OCI-LY3 (cell line): ENCODE results near the gene SLC28A1.

ENCODE experiments used
- H2AFZ ChIP-seq: fragments of 200-600, 300-600 bp; shearing (Covaris generic); 2 replicates; pipeline ENCODE4 v1.6.0; 2014; ENCODE audit warnings: antibody characterized with exemption, low read depth, low read length
- H3K27ac ChIP-seq: fragments of 200-600, 300-600 bp; sonication (generic); 2 replicates; pipeline ENCODE4 v1.5.1; 2014; ENCODE audit warnings: mild to moderate bottlenecking, low read length, moderate library complexity, mixed read lengths
- H3K27me3 ChIP-seq: fragments of 200-600, 300-600 bp; sonication (generic); 2 replicates; pipeline ENCODE4 v1.6.1; 2014; ENCODE audit warnings: low read depth, low read length, mixed read lengths
- H3K36me3 ChIP-seq: fragments of 200-600, 300-600 bp; sonication (generic); replicated peaks from 2 replicates; pipeline ENCODE3; 2014; ENCODE audit warnings: low read depth, low read length, mixed read lengths
- H3K4me1 ChIP-seq: fragments of 300-600, 200-600 bp; sonication (generic); 2 replicates; pipeline ENCODE4 v1.6.1; 2014; ENCODE audit warnings: low read length, mixed read lengths
- H3K4me2 ChIP-seq: fragments of 200-600, 300-600 bp; sonication (generic); 2 replicates; pipeline ENCODE4 v1.6.1; 2014; ENCODE audit warnings: low read length, mixed read lengths
- H3K4me3 ChIP-seq: fragments of 300-600, 200-600 bp; sonication (generic); 2 replicates; pipeline ENCODE4 v1.5.1; 2014; ENCODE audit warnings: antibody characterized with exemption, mild to moderate bottlenecking, low read length, moderate library complexity
- H3K79me2 ChIP-seq: fragments of 300-600, 200-600 bp; shearing (Covaris generic); 2 replicates; pipeline ENCODE4 v1.6.1; 2014; ENCODE audit warnings: mild to moderate bottlenecking, low read length, mixed read lengths
- H3K9ac ChIP-seq: fragments of 300-600, 200-600 bp; shearing (Covaris generic); 2 replicates; pipeline ENCODE4 v1.6.0; 2014; ENCODE audit warnings: mild to moderate bottlenecking, low read length, moderate library complexity
- H3K9me3 ChIP-seq: fragments of 200-600, 300-600 bp; shearing (Covaris generic); 2 replicates; pipeline ENCODE4 v1.6.1; 2014; ENCODE audit warnings: low read length, mixed read lengths; ENCODE audit not compliant: insufficient read depth
- H4K20me1 ChIP-seq: fragments of 200-600, 300-600 bp; sonication (generic); 2 replicates; pipeline ENCODE4 v1.6.1; 2016; ENCODE audit warnings: low read length, mixed read lengths; ENCODE audit not compliant: insufficient read depth
- EZH2phosphoT487 ChIP-seq: fragments of 200-600 bp; shearing (Covaris generic); IDR thresholded peaks from 2 replicates; pipeline ENCODE4 v1.6.1; 2018; ENCODE audit warnings: antibody characterized with exemption, mixed run types, low read depth
- TF ChIP-seq, protein P1 (sequence below): fragments of 200-600, 300-600 bp; sonication (generic); IDR thresholded peaks from 2 replicates; pipeline ENCODE4 v1.5.1; 2014; ENCODE audit warnings: antibody characterized with exemption, low read length, low read depth

Gene SLC28A1

DNA sequence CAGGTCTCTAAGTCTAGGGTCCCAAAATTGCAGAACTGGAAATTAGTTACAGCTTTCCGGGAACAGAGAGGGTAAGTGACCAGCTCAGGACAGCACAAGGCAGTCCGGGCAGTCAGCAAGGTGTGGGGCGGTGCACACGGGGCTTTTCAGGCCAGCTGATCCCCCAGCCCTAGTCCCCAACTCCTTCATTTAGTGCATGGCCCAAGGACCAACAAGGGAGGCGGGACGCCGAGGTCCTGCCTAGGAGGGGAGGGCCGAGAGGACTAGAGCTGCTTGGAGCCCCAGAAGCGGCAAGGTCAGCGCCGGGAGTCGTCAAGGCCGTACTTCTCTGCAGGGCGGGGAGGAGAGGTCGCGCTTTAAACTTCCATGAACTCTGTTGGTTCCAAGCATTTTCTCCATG, 95.2 kb downstream of the SLC28A1 start:
- Histone ChIP-seq H2AFZ (no peak overlapping the region; the same call in 1 of the 2 replicates), H3K4me2 (peak overlapping the region; percentile 88), H3K27ac (no peak overlapping the region), H3K27me3 (no peaks in the 10 kb centered on the region), H4K20me1 (peaks cover 10% of the 10 kb centered on the region), H3K4me1 (peaks cover 53% of the 10 kb centered on the region), H3K9ac (peak overlapping the region; percentile 82), H3K4me3 (peak overlapping the region; percentile 92), H3K36me3 (no peaks in the 10 kb centered on the region), H3K9me3 (no peaks in the 10 kb centered on the region), H3K79me2 (peaks cover 25% of the 10 kb centered on the region)
- no peak for TF ChIP-seq EZH2phosphoT487
- TF ChIP-seq, protein P1, sequence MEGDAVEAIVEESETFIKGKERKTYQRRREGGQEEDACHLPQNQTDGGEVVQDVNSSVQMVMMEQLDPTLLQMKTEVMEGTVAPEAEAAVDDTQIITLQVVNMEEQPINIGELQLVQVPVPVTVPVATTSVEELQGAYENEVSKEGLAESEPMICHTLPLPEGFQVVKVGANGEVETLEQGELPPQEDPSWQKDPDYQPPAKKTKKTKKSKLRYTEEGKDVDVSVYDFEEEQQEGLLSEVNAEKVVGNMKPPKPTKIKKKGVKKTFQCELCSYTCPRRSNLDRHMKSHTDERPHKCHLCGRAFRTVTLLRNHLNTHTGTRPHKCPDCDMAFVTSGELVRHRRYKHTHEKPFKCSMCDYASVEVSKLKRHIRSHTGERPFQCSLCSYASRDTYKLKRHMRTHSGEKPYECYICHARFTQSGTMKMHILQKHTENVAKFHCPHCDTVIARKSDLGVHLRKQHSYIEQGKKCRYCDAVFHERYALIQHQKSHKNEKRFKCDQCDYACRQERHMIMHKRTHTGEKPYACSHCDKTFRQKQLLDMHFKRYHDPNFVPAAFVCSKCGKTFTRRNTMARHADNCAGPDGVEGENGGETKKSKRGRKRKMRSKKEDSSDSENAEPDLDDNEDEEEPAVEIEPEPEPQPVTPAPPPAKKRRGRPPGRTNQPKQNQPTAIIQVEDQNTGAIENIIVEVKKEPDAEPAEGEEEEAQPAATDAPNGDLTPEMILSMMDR = no peak

DNA sequence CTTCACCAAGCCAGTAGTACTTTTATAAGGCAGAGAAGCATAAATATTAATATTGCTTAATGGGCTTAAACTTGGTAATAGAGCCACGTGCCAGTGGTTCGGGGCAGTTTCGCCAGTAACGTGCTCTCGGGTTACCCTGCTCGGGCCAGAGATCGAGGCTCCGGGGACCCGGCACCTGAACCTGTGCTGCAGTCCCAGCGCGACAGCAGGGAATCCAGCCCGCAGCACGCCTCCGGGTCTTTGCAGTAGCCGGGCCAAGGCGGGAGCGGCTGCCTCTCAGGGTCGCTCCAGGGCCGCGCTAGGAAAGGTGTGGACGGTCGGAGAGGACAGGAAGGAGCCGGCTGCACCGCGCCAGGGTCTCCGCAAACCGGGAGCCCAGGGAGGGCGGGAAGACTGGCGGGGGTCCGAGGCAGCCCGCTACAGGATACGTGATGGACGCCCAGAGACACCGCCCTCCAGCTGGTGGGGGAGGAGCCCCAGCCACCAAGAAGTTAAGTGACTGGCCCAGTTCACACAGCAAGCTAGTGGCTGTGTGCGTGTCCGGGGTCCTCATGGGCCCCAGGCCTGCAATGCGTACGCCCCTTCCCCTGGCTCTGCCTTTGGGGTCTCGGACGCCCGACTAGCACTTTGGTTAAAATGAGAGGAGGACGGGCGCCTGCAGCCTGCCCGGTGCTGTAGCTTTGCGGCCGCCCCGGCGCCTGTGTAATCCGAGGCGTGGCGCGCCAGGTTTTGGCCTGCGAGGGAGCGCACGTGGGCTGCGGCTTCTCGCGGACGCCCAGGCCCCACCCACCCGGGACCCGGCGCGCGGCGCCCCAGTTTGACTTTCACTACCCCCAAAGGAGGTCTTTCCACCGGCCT, 96.0 kb downstream of the SLC28A1 start:
- Histone ChIP-seq H3K4me1 (peaks cover 53% of the 10 kb centered on the region), H4K20me1 (peaks cover 12% of the 10 kb centered on the region), H3K4me3 (peak overlapping the region; percentile 92), H2AFZ (peak overlapping the region; percentile 90), H3K9me3 (no peaks in the 10 kb centered on the region), H3K79me2 (peaks cover 31% of the 10 kb centered on the region), H3K36me3 (no peaks in the 10 kb centered on the region), H3K27ac (peak overlapping the region; percentile 85), H3K9ac (peak overlapping the region; percentile 82), H3K27me3 (no peaks in the 10 kb centered on the region), H3K4me2 (peak overlapping the region; percentile 88)
- TF ChIP-seq EZH2phosphoT487 = no peak
- TF ChIP-seq, protein P1 = no peak

DNA sequence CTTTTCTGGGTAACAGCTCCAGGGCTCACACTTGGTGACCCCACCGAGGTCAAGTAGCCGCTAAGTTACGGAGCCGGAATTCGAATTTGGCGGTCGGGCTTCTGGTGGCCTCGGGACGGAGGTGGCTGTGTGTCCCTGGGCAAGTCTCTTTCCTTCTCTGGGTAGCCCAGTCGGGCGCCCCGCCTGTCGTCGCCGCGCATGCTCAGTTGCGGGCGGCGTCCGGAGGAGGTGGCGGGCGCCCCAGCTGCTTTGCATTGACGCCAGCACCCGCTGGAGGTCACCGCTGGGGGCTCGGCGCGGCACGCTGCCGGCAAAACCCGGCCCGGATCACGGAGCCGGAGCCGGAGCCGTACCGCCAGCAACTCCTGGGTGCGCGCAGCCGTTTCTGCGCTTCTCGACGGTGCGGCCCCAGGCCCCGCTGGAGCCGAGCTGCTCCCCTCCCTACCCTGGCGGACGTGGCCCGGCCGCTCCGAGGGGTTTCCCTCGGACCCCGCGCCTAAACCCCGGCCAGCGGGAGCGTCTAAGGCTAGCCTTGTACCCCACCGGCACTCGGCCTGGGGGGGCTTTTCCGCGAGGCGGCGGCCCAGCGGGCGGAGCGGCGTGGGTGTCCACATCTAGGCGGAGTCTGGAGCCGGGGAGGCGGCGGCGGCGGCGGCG, 96.7 kb downstream of the SLC28A1 start:
- Histone ChIP-seq H3K27ac (peak overlapping the region; percentile 85), H3K4me3 (peak overlapping the region; percentile 92)
- TF ChIP-seq, protein P1 = no peak
- no peak for TF ChIP-seq EZH2phosphoT487

DNA sequence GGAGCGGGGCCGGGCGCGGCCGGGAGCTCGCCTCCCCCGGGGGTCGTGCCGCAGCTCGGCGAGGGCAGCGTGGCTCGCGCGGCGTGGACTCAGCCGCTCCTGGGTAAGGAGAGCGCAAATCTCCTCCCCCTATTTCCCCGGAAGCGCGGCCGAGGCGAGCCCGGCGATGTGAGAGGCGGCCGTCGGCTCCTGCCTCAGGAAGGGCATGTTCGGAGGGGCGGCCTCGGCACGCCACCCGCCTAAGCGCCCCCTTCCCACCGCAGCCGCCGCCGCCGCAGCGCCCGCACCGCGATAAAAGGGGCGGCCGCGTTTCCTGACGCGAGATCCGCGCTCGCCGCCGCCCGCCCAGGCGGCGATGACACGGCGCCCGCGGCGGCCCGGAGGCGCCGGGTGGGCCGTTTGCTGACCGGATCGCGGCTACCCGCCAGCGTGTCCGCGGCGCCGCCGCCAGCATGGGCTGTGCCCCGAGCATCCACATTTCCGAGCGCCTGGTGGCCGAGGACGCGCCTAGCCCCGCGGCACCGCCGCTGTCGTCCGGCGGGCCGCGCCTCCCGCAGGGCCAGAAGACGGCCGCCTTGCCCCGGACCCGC, 97.3 kb downstream of the SLC28A1 start, which contains the start of gene PDE8A:
Gene PDE8A (plus strand): TSS at position 146 of the 590 bp plus-strand sequence. CDS start 307 bp downstream, at position 453.
- TF ChIP-seq, protein P1 = no peak
- no peak for TF ChIP-seq EZH2phosphoT487
- Histone ChIP-seq H3K36me3 (no peaks in the 10 kb centered on the region), H3K79me2 (peaks cover 45% of the 10 kb centered on the region), H3K4me2 (peak within 1 kb of the TSS; percentile 92), H3K4me1 (peaks cover 44% of the 10 kb centered on the region), H3K9me3 (no peaks in the 10 kb centered on the region), H4K20me1 (peaks cover 19% of the 10 kb centered on the region), H3K27ac (peak within 1 kb of the TSS; percentile 85), H3K27me3 (no peaks in the 10 kb centered on the region), H3K4me3 (peak within 1 kb of the TSS; percentile 92), H3K9ac (peak within 1 kb of the TSS; percentile 82), H2AFZ (peak within 1 kb of the TSS; percentile 90)

More for the DNA sequence above, 96.7 kb downstream of the SLC28A1 start:
- H2AFZ ChIP-seq = peak overlapping the region; percentile 90
- no peaks in the 10 kb centered on the region for H3K36me3 ChIP-seq
- peaks cover 50% of the 10 kb centered on the region for H3K4me1 ChIP-seq
- H4K20me1 ChIP-seq = peaks cover 16% of the 10 kb centered on the region
- H3K27me3 ChIP-seq = no peaks in the 10 kb centered on the region
- H3K4me2 ChIP-seq = peak overlapping the region; percentile 92
- H3K9me3 ChIP-seq = no peaks in the 10 kb centered on the region
- peaks cover 38% of the 10 kb centered on the region for H3K79me2 ChIP-seq
- peak overlapping the region; percentile 82 for H3K9ac ChIP-seq
